AG04450 (cell line): ENCODE measurements around the gene CAPN5. TPM values are rescaled to one million over a fixed set of nuclear protein-coding genes. Genes with fewer than 3 reads are reported as not detected.
"Not testable (repeated sequence)": the region's sequence is repeated elsewhere in the genome, so short reads cannot be mapped to it uniquely, and the experiment has no call there.

ENCODE experiments used
- CTCF ChIA-PET: fragments of 300-600, 350-600 bp; formaldehyde crosslinking; extraction: SDS; loops from one replicate; lab custom pipeline; 2022; ENCODE audit warnings: antibody characterized with exemption, inconsistent platforms; lab: Charles Lee
- POLR2A ChIA-PET: fragments of 350-600 bp; formaldehyde crosslinking; extraction: SDS; loops from one replicate; lab custom pipeline; 2021; ENCODE audit warnings: antibody characterized with exemption, inconsistent platforms; lab: Yijun Ruan, JAX
- DNase-seq: peaks from one replicate; pipeline ENCODE4 v3.0.0-alpha.2; 2011; ENCODE audit warnings: low read depth, low spot score
- H3K27ac ChIP-seq: one replicate; pipeline ENCODE4 v1.5.1; 2012; ENCODE audit warnings: low read depth, low read length, control low read depth
- H3K27me3 ChIP-seq: one replicate; pipeline ENCODE4 v1.6.0; 2012; ENCODE audit warnings: low read length; ENCODE audit not compliant: control insufficient read depth, insufficient read depth
- H3K4me3 ChIP-seq: 2 replicates; pipeline ENCODE4 v1.5.1; 2011; ENCODE audit warnings: mild to moderate bottlenecking, low read depth, low read length, control low read depth
- H3K9me3 ChIP-seq: 2 replicates; pipeline ENCODE4 v1.5.1; 2012; ENCODE audit warnings: low read length; ENCODE audit not compliant: control insufficient read depth, insufficient read depth
- polyA plus RNA-seq: library from polyadenylated mRNA; depleted of rRNA; stranded (reverse); fragments of >200 nt; gene quantifications from 2 replicates; pipeline ENCODE4 v1.2.3, GENCODE V29; 2011
- TF ChIP-seq, protein P1 (sequence below): IDR thresholded peaks from 2 replicates; pipeline ENCODE4 v1.5.1; 2011; ENCODE audit warnings: low read depth, low read length, control low read depth, inconsistent platforms

CAPN5 gene
- polyA plus RNA-seq, 1 experiment, result 18.6 TPM

GRCh38 chr11:77057938-77058474 is 8.8 kb upstream of the CAPN5 start:
- H3K27me3 ChIP-seq, result peaks cover 10% of the 10 kb centered on the region
- no peak overlapping the region for H3K4me3 ChIP-seq
- POLR2A ChIA-PET, result no interaction called here
- TF ChIP-seq, protein P1, sequence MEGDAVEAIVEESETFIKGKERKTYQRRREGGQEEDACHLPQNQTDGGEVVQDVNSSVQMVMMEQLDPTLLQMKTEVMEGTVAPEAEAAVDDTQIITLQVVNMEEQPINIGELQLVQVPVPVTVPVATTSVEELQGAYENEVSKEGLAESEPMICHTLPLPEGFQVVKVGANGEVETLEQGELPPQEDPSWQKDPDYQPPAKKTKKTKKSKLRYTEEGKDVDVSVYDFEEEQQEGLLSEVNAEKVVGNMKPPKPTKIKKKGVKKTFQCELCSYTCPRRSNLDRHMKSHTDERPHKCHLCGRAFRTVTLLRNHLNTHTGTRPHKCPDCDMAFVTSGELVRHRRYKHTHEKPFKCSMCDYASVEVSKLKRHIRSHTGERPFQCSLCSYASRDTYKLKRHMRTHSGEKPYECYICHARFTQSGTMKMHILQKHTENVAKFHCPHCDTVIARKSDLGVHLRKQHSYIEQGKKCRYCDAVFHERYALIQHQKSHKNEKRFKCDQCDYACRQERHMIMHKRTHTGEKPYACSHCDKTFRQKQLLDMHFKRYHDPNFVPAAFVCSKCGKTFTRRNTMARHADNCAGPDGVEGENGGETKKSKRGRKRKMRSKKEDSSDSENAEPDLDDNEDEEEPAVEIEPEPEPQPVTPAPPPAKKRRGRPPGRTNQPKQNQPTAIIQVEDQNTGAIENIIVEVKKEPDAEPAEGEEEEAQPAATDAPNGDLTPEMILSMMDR, result no peak
- H3K27ac ChIP-seq, result no peak overlapping the region
- peaks cover 23% of the 10 kb centered on the region for H3K9me3 ChIP-seq
- no peak for DNase-seq
- CTCF ChIA-PET, result interaction anchor here (1.0 to 1.4 kb wide), 2 partner anchors 10 to 34 kb away, joined by 4 to 11 read pairs; no protein-coding TSS in a partner anchor

GRCh38 chr11:77058900-77059299 is 7.9 kb upstream of the CAPN5 start:
- Histone ChIP-seq H3K27me3 (peaks cover 8% of the 10 kb centered on the region), H3K4me3 (no peak overlapping the region), H3K27ac (no peak overlapping the region), H3K9me3 (peaks cover 23% of the 10 kb centered on the region)
- TF ChIP-seq, protein P1, result no peak
- POLR2A ChIA-PET, result no interaction called here
- CTCF ChIA-PET, result no interaction called here
- DNase-seq, result no peak

- TF ChIP-seq, protein P1, result no peak
- Histone ChIP-seq H3K27ac (no peak overlapping the region), H3K27me3 (peaks cover 6% of the 10 kb centered on the region), H3K9me3 (peaks cover 23% of the 10 kb centered on the region), H3K4me3 (no peak overlapping the region)
- ChIA-PET POLR2A (no interaction called here), CTCF (no interaction called here)
- DNase-seq, result no peak
These were observed 7.0 kb upstream of the CAPN5 start for GRCh38 chr11:77059806-77060205.

- Histone ChIP-seq H3K9me3 (peaks cover 23% of the 10 kb centered on the region), H3K27ac (no peak overlapping the region), H3K27me3 (peaks cover 6% of the 10 kb centered on the region), H3K4me3 (no peak overlapping the region)
- TF ChIP-seq, protein P1, result no peak
- CTCF ChIA-PET, result no interaction called here
- DNase-seq, result no peak
- POLR2A ChIA-PET, result no interaction called here
These were observed 6.5 kb upstream of the CAPN5 start for GRCh38 chr11:77060234-77060633.

DNA sequence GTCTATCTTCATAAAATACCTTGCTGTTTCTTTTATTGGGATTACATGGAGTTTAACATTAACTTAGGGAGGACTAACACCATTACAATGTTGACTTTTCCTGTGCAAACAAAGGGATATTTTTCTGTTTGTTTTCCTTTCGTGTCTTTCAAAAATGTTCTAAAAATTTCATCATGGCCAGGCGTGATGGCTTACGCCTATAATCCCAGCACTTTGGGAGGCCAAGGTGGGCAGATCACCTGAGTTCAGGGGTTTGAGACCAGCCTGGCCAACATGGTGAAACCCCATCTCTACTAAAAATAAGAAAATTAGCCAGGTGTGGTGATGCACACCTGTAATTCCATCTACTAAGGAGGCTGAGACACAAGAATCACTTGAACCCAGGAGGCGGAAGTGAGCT is 5.5 kb upstream of the CAPN5 start:
- H3K27ac ChIP-seq, POLR2A ChIA-PET, H3K4me3 ChIP-seq, H3K27me3 ChIP-seq, CTCF ChIA-PET, DNase-seq: not testable (repeated sequence)
- peaks cover 16% of the 10 kb centered on the region for H3K9me3 ChIP-seq
